ENCODE results near the gene LRP2.

- no peak for TF ChIP-seq CTCF (optimal IDR thresholded peaks at IDR 0.05 in 1 of 3, IDR thresholded peaks at IDR 0.05 in 1 of 3, conservative IDR thresholded peaks at IDR 0.05 in 1 of 3; ENCODE audit: extremely low read depth in 1 of 3, insufficient read depth in 2 of 3, low read length in 3 of 3)
- TF ChIP-seq EZH2 (IDR thresholded peaks at IDR 0.05; ENCODE audit: low read length), result no peak
Measured at GRCh38 chr2:169160926-169161481, 201.3 kb downstream of the LRP2 start.

Measured in keratinocyte (primary cell).